ENCODE measurements around the gene FAHD2A. TPM values are rescaled to one million over a fixed set of nuclear protein-coding genes. Genes with fewer than 3 reads are reported as not detected.

Gene FAHD2A
- total RNA-seq, 1 donor from 2014 or later, result 3.7 TPM

- Histone ChIP-seq H3K27ac (ENCODE audit: low read depth, low read length) (no peak overlapping the region), H3K36me3 (ENCODE audit: control insufficient read depth in 3 of 3, insufficient read depth in 3 of 3, low read length in 3 of 3) (peaks cover 0 to 4% (median 0%) of the 10 kb centered on the region in 3 donors), H3K4me1 (ENCODE audit: control insufficient read depth in 3 of 3, insufficient read depth in 3 of 3, low read length in 3 of 3) (peaks cover 0 to 5% (median 2%) of the 10 kb centered on the region in 3 donors), H3K4me3 (ENCODE audit: low read length in 3 of 3) (no peak overlapping the region), H3K9ac (ENCODE audit: low read depth in 1 of 3, low read length in 3 of 3) (no peak overlapping the region), H3K27me3 (ENCODE audit: control insufficient read depth in 3 of 3, insufficient read depth in 3 of 3, low read length in 3 of 3) (peaks cover 14 to 24% (median 16%) of the 10 kb centered on the region in 3 donors), H3K9me3 (ENCODE audit: control insufficient read depth in 3 of 3, low read length in 3 of 3) (no peaks in the 10 kb centered on the region)
These were observed 20.3 kb upstream of the FAHD2A start for GRCh38 chr2:95382192-95382591.

GRCh38 chr2:95382686-95383634, 19.5 kb upstream of the FAHD2A start:
- no peaks in the 10 kb centered on the region for H3K9me3 ChIP-seq (ENCODE audit: control insufficient read depth in 3 of 3, low read length in 3 of 3)
- H3K36me3 ChIP-seq (ENCODE audit: control insufficient read depth in 3 of 3, insufficient read depth in 3 of 3, low read length in 3 of 3), result no peaks in the 10 kb centered on the region
- peaks cover 17 to 25% (median 19%) of the 10 kb centered on the region in 3 donors for H3K27me3 ChIP-seq (ENCODE audit: control insufficient read depth in 3 of 3, insufficient read depth in 3 of 3, low read length in 3 of 3)
- no peak overlapping the region for H3K9ac ChIP-seq (ENCODE audit: low read depth in 1 of 3, low read length in 3 of 3)
- no peak overlapping the region for H3K27ac ChIP-seq (ENCODE audit: low read depth, low read length)
- H3K4me3 ChIP-seq (ENCODE audit: low read length in 3 of 3), result no peak overlapping the region
- peaks cover 0 to 5% (median 2%) of the 10 kb centered on the region in 3 donors for H3K4me1 ChIP-seq (ENCODE audit: control insufficient read depth in 3 of 3, insufficient read depth in 3 of 3, low read length in 3 of 3)

- Histone ChIP-seq H3K9me3 (ENCODE audit: control insufficient read depth in 3 of 3, low read length in 3 of 3) (no peaks in the 10 kb centered on the region), H3K27me3 (ENCODE audit: control insufficient read depth in 3 of 3, insufficient read depth in 3 of 3, low read length in 3 of 3) (peaks cover 20 to 32% (median 22%) of the 10 kb centered on the region in 3 donors), H3K4me1 (ENCODE audit: control insufficient read depth in 3 of 3, insufficient read depth in 3 of 3, low read length in 3 of 3) (peaks cover 0 to 5% (median 2%) of the 10 kb centered on the region in 3 donors), H3K27ac (ENCODE audit: low read depth, low read length) (no peak overlapping the region), H3K36me3 (ENCODE audit: control insufficient read depth in 3 of 3, insufficient read depth in 3 of 3, low read length in 3 of 3) (no peaks in the 10 kb centered on the region), H3K9ac (ENCODE audit: low read depth in 1 of 3, low read length in 3 of 3) (no peak overlapping the region), H3K4me3 (ENCODE audit: low read length in 3 of 3) (no peak overlapping the region)
These were observed 18.9 kb upstream of the FAHD2A start for GRCh38 chr2:95383635-95384027.

GRCh38 chr2:95384854-95385569, 17.5 kb upstream of the FAHD2A start:
- no peak overlapping the region for H3K4me3 ChIP-seq (ENCODE audit: low read length in 3 of 3)
- H3K9ac ChIP-seq (ENCODE audit: low read depth in 1 of 3, low read length in 3 of 3), result peak overlapping the region in 1 of 3 donors; percentile 3
- peaks cover 22 to 35% (median 23%) of the 10 kb centered on the region in 3 donors for H3K27me3 ChIP-seq (ENCODE audit: control insufficient read depth in 3 of 3, insufficient read depth in 3 of 3, low read length in 3 of 3)
- no peak overlapping the region for H3K27ac ChIP-seq (ENCODE audit: low read depth, low read length)
- peaks cover 0 to 6% (median 5%) of the 10 kb centered on the region in 3 donors for H3K4me1 ChIP-seq (ENCODE audit: control insufficient read depth in 3 of 3, insufficient read depth in 3 of 3, low read length in 3 of 3)
- H3K36me3 ChIP-seq (ENCODE audit: control insufficient read depth in 3 of 3, insufficient read depth in 3 of 3, low read length in 3 of 3), result no peaks in the 10 kb centered on the region
- no peaks in the 10 kb centered on the region for H3K9me3 ChIP-seq (ENCODE audit: control insufficient read depth in 3 of 3, low read length in 3 of 3)

- Histone ChIP-seq H3K4me1 (ENCODE audit: control insufficient read depth in 3 of 3, insufficient read depth in 3 of 3, low read length in 3 of 3) (peaks cover 0 to 6% (median 5%) of the 10 kb centered on the region in 3 donors), H3K27ac (ENCODE audit: low read depth, low read length) (no peak overlapping the region), H3K9me3 (ENCODE audit: control insufficient read depth in 3 of 3, low read length in 3 of 3) (no peaks in the 10 kb centered on the region), H3K27me3 (ENCODE audit: control insufficient read depth in 3 of 3, insufficient read depth in 3 of 3, low read length in 3 of 3) (peaks cover 22 to 35% (median 23%) of the 10 kb centered on the region in 3 donors), H3K9ac (ENCODE audit: low read depth in 1 of 3, low read length in 3 of 3) (no peak overlapping the region), H3K36me3 (ENCODE audit: control insufficient read depth in 3 of 3, insufficient read depth in 3 of 3, low read length in 3 of 3) (no peaks in the 10 kb centered on the region), H3K4me3 (ENCODE audit: low read length in 3 of 3) (no peak overlapping the region)
These were observed 16.9 kb upstream of the FAHD2A start for GRCh38 chr2:95385570-95385984.

GRCh38 chr2:95386031-95386430, 16.5 kb upstream of the FAHD2A start:
- no peaks in the 10 kb centered on the region for H3K9me3 ChIP-seq (ENCODE audit: control insufficient read depth in 3 of 3, low read length in 3 of 3)
- no peaks in the 10 kb centered on the region for H3K36me3 ChIP-seq (ENCODE audit: control insufficient read depth in 3 of 3, insufficient read depth in 3 of 3, low read length in 3 of 3)
- no peak overlapping the region for H3K27ac ChIP-seq (ENCODE audit: low read depth, low read length)
- H3K4me3 ChIP-seq (ENCODE audit: low read length in 3 of 3), result no peak overlapping the region
- no peak overlapping the region for H3K9ac ChIP-seq (ENCODE audit: low read depth in 1 of 3, low read length in 3 of 3)
- peaks cover 22 to 34% (median 23%) of the 10 kb centered on the region in 3 donors for H3K27me3 ChIP-seq (ENCODE audit: control insufficient read depth in 3 of 3, insufficient read depth in 3 of 3, low read length in 3 of 3)
- H3K4me1 ChIP-seq (ENCODE audit: control insufficient read depth in 3 of 3, insufficient read depth in 3 of 3, low read length in 3 of 3), result peaks cover 0 to 6% (median 5%) of the 10 kb centered on the region in 3 donors

GRCh38 chr2:95387358-95387757, 15.2 kb upstream of the FAHD2A start:
- no peaks in the 10 kb centered on the region for H3K36me3 ChIP-seq (ENCODE audit: control insufficient read depth in 3 of 3, insufficient read depth in 3 of 3, low read length in 3 of 3)
- no peaks in the 10 kb centered on the region for H3K9me3 ChIP-seq (ENCODE audit: control insufficient read depth in 3 of 3, low read length in 3 of 3)
- no peak overlapping the region for H3K4me3 ChIP-seq (ENCODE audit: low read length in 3 of 3)
- H3K27me3 ChIP-seq (ENCODE audit: control insufficient read depth in 3 of 3, insufficient read depth in 3 of 3, low read length in 3 of 3), result peaks cover 22 to 30% (median 23%) of the 10 kb centered on the region in 3 donors
- no peak overlapping the region for H3K27ac ChIP-seq (ENCODE audit: low read depth, low read length)
- peaks cover 0 to 6% (median 5%) of the 10 kb centered on the region in 3 donors for H3K4me1 ChIP-seq (ENCODE audit: control insufficient read depth in 3 of 3, insufficient read depth in 3 of 3, low read length in 3 of 3)
- H3K9ac ChIP-seq (ENCODE audit: low read depth in 1 of 3, low read length in 3 of 3), result no peak overlapping the region

- Histone ChIP-seq H3K27ac (ENCODE audit: low read depth, low read length) (no peak overlapping the region), H3K4me3 (ENCODE audit: low read length in 3 of 3) (no peak overlapping the region), H3K9me3 (ENCODE audit: control insufficient read depth in 3 of 3, low read length in 3 of 3) (no peaks in the 10 kb centered on the region), H3K36me3 (ENCODE audit: control insufficient read depth in 3 of 3, insufficient read depth in 3 of 3, low read length in 3 of 3) (no peaks in the 10 kb centered on the region), H3K4me1 (ENCODE audit: control insufficient read depth in 3 of 3, insufficient read depth in 3 of 3, low read length in 3 of 3) (peaks cover 0 to 6% (median 5%) of the 10 kb centered on the region in 3 donors), H3K9ac (ENCODE audit: low read depth in 1 of 3, low read length in 3 of 3) (no peak overlapping the region), H3K27me3 (ENCODE audit: control insufficient read depth in 3 of 3, insufficient read depth in 3 of 3, low read length in 3 of 3) (peaks cover 22 to 25% (median 23%) of the 10 kb centered on the region in 3 donors)
These were observed 14.3 kb upstream of the FAHD2A start for GRCh38 chr2:95388091-95388692.

- Histone ChIP-seq H3K36me3 (ENCODE audit: control insufficient read depth in 3 of 3, insufficient read depth in 3 of 3, low read length in 3 of 3) (no peaks in the 10 kb centered on the region), H3K4me1 (ENCODE audit: control insufficient read depth in 3 of 3, insufficient read depth in 3 of 3, low read length in 3 of 3) (peaks cover 0 to 6% (median 5%) of the 10 kb centered on the region in 3 donors), H3K9me3 (ENCODE audit: control insufficient read depth in 3 of 3, low read length in 3 of 3) (no peaks in the 10 kb centered on the region), H3K27ac (ENCODE audit: low read depth, low read length) (no peak overlapping the region), H3K27me3 (ENCODE audit: control insufficient read depth in 3 of 3, insufficient read depth in 3 of 3, low read length in 3 of 3) (peaks cover 18 to 25% (median 19%) of the 10 kb centered on the region in 3 donors), H3K4me3 (ENCODE audit: low read length in 3 of 3) (peak overlapping the region in 1 of 3 donors; percentile 29), H3K9ac (ENCODE audit: low read depth in 1 of 3, low read length in 3 of 3) (peak overlapping the region in 1 of 3 donors; percentile 50)
These were observed 13.7 kb upstream of the FAHD2A start for GRCh38 chr2:95388856-95389244.
